ENCODE results near the gene LCORL. TPM values are rescaled to one million over a fixed set of nuclear protein-coding genes. Genes with fewer than 3 reads are reported as not detected.

Gene LCORL
- total RNA-seq, 4 donors from 2014 or later, result 16.0 to 23.8 (median 18.5) TPM

GRCh38 chr4:18051281-18051680 lies 29.7 kb upstream of the LCORL start:
- no peak for TF ChIP-seq CTCF (IDR thresholded peaks at IDR 0.05; ENCODE audit: low read depth)

GRCh38 chr4:18050448-18050847 lies 28.9 kb upstream of the LCORL start:
- no peak for TF ChIP-seq CTCF (IDR thresholded peaks at IDR 0.05; ENCODE audit: low read depth)

- no peak for TF ChIP-seq CTCF (IDR thresholded peaks at IDR 0.05; ENCODE audit: low read depth)
Observed at GRCh38 chr4:18049446-18049845, 27.9 kb upstream of the LCORL start.

- TF ChIP-seq CTCF (IDR thresholded peaks at IDR 0.05; ENCODE audit: low read depth), result no peak
Observed at GRCh38 chr4:18042754-18043153, 21.2 kb upstream of the LCORL start.

- no peak for TF ChIP-seq CTCF (IDR thresholded peaks at IDR 0.05; ENCODE audit: low read depth)
Observed at GRCh38 chr4:18042012-18042411, 20.5 kb upstream of the LCORL start.

GRCh38 chr4:18041114-18041513 lies 19.6 kb upstream of the LCORL start:
- TF ChIP-seq CTCF (IDR thresholded peaks at IDR 0.05; ENCODE audit: low read depth), result no peak

GRCh38 chr4:18039113-18039512 lies 17.6 kb upstream of the LCORL start:
- no peak for TF ChIP-seq CTCF (IDR thresholded peaks at IDR 0.05; ENCODE audit: low read depth)
